ENCODE results near the gene PPP1R14C.
A peak's percentile ranks its signal among the peaks of the same experiment; 100 is the strongest.

The PPP1R14C gene

GRCh38 chr6:150200428-150201100 lies 57.7 kb downstream of the PPP1R14C start:
- in situ Hi-C loops (cut with MboI; ENCODE audit: low sequenced_read_pairs) = no loop called here
- Histone ChIP-seq H3K4me3 (no peak overlapping the region), H3K36me3 (replicated peaks) (no peaks in the 10 kb centered on the region), H3K27me3 (ENCODE audit: low read depth) (no peaks in the 10 kb centered on the region; the same call in 1 of the 2 replicates), H3K4me1 (no peaks in the 10 kb centered on the region), H3K9me3 (no peaks in the 10 kb centered on the region)
- no peak for DNase-seq (ENCODE audit: low spot score in 2 of 2)

- no peak for DNase-seq (ENCODE audit: low spot score in 2 of 2)
- Histone ChIP-seq H3K4me3 (no peak overlapping the region), H3K9me3 (no peaks in the 10 kb centered on the region), H3K27me3 (ENCODE audit: low read depth) (no peaks in the 10 kb centered on the region; the same call in 1 of the 2 replicates), H3K4me1 (no peaks in the 10 kb centered on the region), H3K36me3 (replicated peaks) (no peaks in the 10 kb centered on the region)
- in situ Hi-C loops (cut with MboI; ENCODE audit: low sequenced_read_pairs) = no loop called here
These were observed 58.4 kb downstream of the PPP1R14C start for GRCh38 chr6:150201285-150201684.

- H3K36me3 ChIP-seq (replicated peaks) = no peaks in the 10 kb centered on the region
- no peaks in the 10 kb centered on the region for H3K9me3 ChIP-seq
- H3K4me3 ChIP-seq = no peak overlapping the region
- no peak for DNase-seq (ENCODE audit: low spot score in 2 of 2)
- in situ Hi-C loops (cut with MboI; ENCODE audit: low sequenced_read_pairs) = no loop called here
- no peaks in the 10 kb centered on the region for H3K4me1 ChIP-seq
- H3K27me3 ChIP-seq (ENCODE audit: low read depth) = no peaks in the 10 kb centered on the region; the same call in 1 of the 2 replicates
These were observed 59.0 kb downstream of the PPP1R14C start for GRCh38 chr6:150201772-150202329.

- no peak for DNase-seq (ENCODE audit: low spot score in 2 of 2)
These were observed 59.6 kb downstream of the PPP1R14C start for GRCh38 chr6:150202404-150202803.

GRCh38 chr6:150202934-150203333 lies 60.1 kb downstream of the PPP1R14C start:
- Histone ChIP-seq H3K36me3 (replicated peaks) (no peaks in the 10 kb centered on the region), H3K4me1 (no peaks in the 10 kb centered on the region), H3K4me3 (no peak overlapping the region), H3K27me3 (ENCODE audit: low read depth) (no peaks in the 10 kb centered on the region), H3K9me3 (no peaks in the 10 kb centered on the region)
- DNase-seq (ENCODE audit: low spot score in 2 of 2) = no peak
- in situ Hi-C loops (cut with MboI; ENCODE audit: low sequenced_read_pairs) = no loop called here

More at GRCh38 chr6:150202404-150202803, 59.6 kb downstream of the PPP1R14C start:
- Histone ChIP-seq H3K4me1 (no peaks in the 10 kb centered on the region), H3K27me3 (ENCODE audit: low read depth) (no peaks in the 10 kb centered on the region), H3K9me3 (no peaks in the 10 kb centered on the region), H3K4me3 (no peak overlapping the region), H3K36me3 (replicated peaks) (no peaks in the 10 kb centered on the region)
- in situ Hi-C loops (cut with MboI; ENCODE audit: low sequenced_read_pairs) = no loop called here

- Histone ChIP-seq H3K36me3 (replicated peaks) (no peaks in the 10 kb centered on the region), H3K4me3 (no peak overlapping the region), H3K9me3 (no peaks in the 10 kb centered on the region), H3K4me1 (no peaks in the 10 kb centered on the region), H3K27me3 (ENCODE audit: low read depth) (no peaks in the 10 kb centered on the region)
- DNase-seq (ENCODE audit: low spot score in 2 of 2) = no peak
- in situ Hi-C loops (cut with MboI; ENCODE audit: low sequenced_read_pairs) = no loop called here
These were observed 60.5 kb downstream of the PPP1R14C start for GRCh38 chr6:150203378-150203777.

- Histone ChIP-seq H3K27me3 (ENCODE audit: low read depth) (no peaks in the 10 kb centered on the region), H3K9me3 (no peaks in the 10 kb centered on the region), H3K4me3 (no peak overlapping the region), H3K4me1 (no peaks in the 10 kb centered on the region; the same call in 1 of the 2 replicates), H3K36me3 (replicated peaks) (no peaks in the 10 kb centered on the region)
- no peak for DNase-seq (ENCODE audit: low spot score in 2 of 2)
- in situ Hi-C loops (cut with MboI; ENCODE audit: low sequenced_read_pairs) = no loop called here
These were observed 61.2 kb downstream of the PPP1R14C start for GRCh38 chr6:150203871-150204545.

GRCh38 chr6:150204705-150205472 lies 62.0 kb downstream of the PPP1R14C start:
- DNase-seq (ENCODE audit: low spot score in 2 of 2) = no peak
- Histone ChIP-seq H3K36me3 (replicated peaks) (no peaks in the 10 kb centered on the region), H3K27me3 (ENCODE audit: low read depth) (no peaks in the 10 kb centered on the region), H3K9me3 (no peaks in the 10 kb centered on the region), H3K4me1 (no peaks in the 10 kb centered on the region; the same call in 1 of the 2 replicates), H3K4me3 (no peak overlapping the region)
- in situ Hi-C loops (cut with MboI; ENCODE audit: low sequenced_read_pairs) = no loop called here

GRCh38 chr6:150207931-150208570 lies 65.2 kb downstream of the PPP1R14C start:
- no peak for DNase-seq (ENCODE audit: low spot score in 2 of 2)
- in situ Hi-C loops (cut with MboI; ENCODE audit: low sequenced_read_pairs) = no loop called here
- no peaks in the 10 kb centered on the region for H3K9me3 ChIP-seq
- H3K4me3 ChIP-seq = no peak overlapping the region
- no peaks in the 10 kb centered on the region for H3K36me3 ChIP-seq (replicated peaks)
- no peaks in the 10 kb centered on the region; the same call in 1 of the 2 replicates for H3K4me1 ChIP-seq
- H3K27me3 ChIP-seq (ENCODE audit: low read depth) = no peaks in the 10 kb centered on the region

GRCh38 chr6:150208611-150209352 lies 65.9 kb downstream of the PPP1R14C start:
- peak in 1 of 2 experiments; percentile 3 for DNase-seq (ENCODE audit: low spot score in 2 of 2)
- no peaks in the 10 kb centered on the region for H3K27me3 ChIP-seq (ENCODE audit: low read depth)
- no peak overlapping the region for H3K4me3 ChIP-seq
- H3K4me1 ChIP-seq = no peaks in the 10 kb centered on the region; the same call in 1 of the 2 replicates
- H3K36me3 ChIP-seq (replicated peaks) = no peaks in the 10 kb centered on the region
- H3K9me3 ChIP-seq = no peaks in the 10 kb centered on the region
- in situ Hi-C loops (cut with MboI; ENCODE audit: low sequenced_read_pairs) = no loop called here

GRCh38 chr6:150209415-150209814 lies 66.6 kb downstream of the PPP1R14C start:
- Histone ChIP-seq H3K4me1 (no peaks in the 10 kb centered on the region; the same call in 1 of the 2 replicates), H3K27me3 (ENCODE audit: low read depth) (no peaks in the 10 kb centered on the region), H3K4me3 (no peak overlapping the region), H3K36me3 (replicated peaks) (no peaks in the 10 kb centered on the region), H3K9me3 (no peaks in the 10 kb centered on the region)
- no peak for DNase-seq (ENCODE audit: low spot score in 2 of 2)
- in situ Hi-C loops (cut with MboI; ENCODE audit: low sequenced_read_pairs) = no loop called here

GRCh38 chr6:150211700-150212511 lies 69.1 kb downstream of the PPP1R14C start:
- H3K9me3 ChIP-seq = no peaks in the 10 kb centered on the region
- no peak overlapping the region for H3K4me3 ChIP-seq
- no peaks in the 10 kb centered on the region; the same call in 1 of the 2 replicates for H3K4me1 ChIP-seq
- in situ Hi-C loops (cut with MboI; ENCODE audit: low sequenced_read_pairs) = no loop called here
- H3K36me3 ChIP-seq (replicated peaks) = no peaks in the 10 kb centered on the region
- H3K27me3 ChIP-seq (ENCODE audit: low read depth) = no peaks in the 10 kb centered on the region
- no peak for DNase-seq (ENCODE audit: low spot score in 2 of 2)
